Prostate gland (tissue), 2 donors: ENCODE data around the gene CACYBP. TPM values are rescaled to one million over a fixed set of nuclear protein-coding genes. Genes with fewer than 3 reads are reported as not detected.

Source experiments
- DNase-seq: peaks from one replicate; pipeline ENCODE4 v3.0.0-alpha.2; 2019; ENCODE audit warnings: low spot score
- H3K27ac ChIP-seq, 2 donors: fragments of 200-600 bp; sonication (generic); 2 replicates each; pipeline ENCODE4 v1.5.1; 2017 to 2019
- H3K27me3 ChIP-seq: fragments of 200-600 bp; sonication (generic); replicated peaks from 2 replicates; pipeline ENCODE4 v1.5.1; 2019; ENCODE audit not compliant: insufficient read depth
- H3K36me3 ChIP-seq, 2 donors: fragments of 200-600 bp; sonication (generic); 1 replicate in 1 of 2; 2 replicates in 1 of 2; pipeline versions ENCODE4 v1.5.1 to v1.8.1; 2017 to 2019
- H3K4me1 ChIP-seq: fragments of 200-600 bp; sonication (generic); replicated peaks from 2 replicates; pipeline ENCODE4 v1.5.1; 2019
- H3K4me3 ChIP-seq, 2 donors: fragments of 200-600 bp; sonication (generic); 2 replicates each; pipeline ENCODE4 v1.5.1; 2017 to 2019
- H3K9me3 ChIP-seq: fragments of 200-600 bp; sonication (generic); 2 replicates; pipeline ENCODE4 v1.5.1; 2017
- CTCF ChIP-seq, 4 experiments: fragments of 200-600 bp in 2 of 4; fragments of 450-650 bp in 2 of 4; sonication (generic) in 2 of 4; IDR thresholded peaks; 1 replicate in 3 of 4; 2 replicates in 1 of 4; pipeline ENCODE4 v1.5.1; 2016 to 2019; ENCODE audit warnings: antibody characterized with exemption in 4 of 4, mild to moderate bottlenecking in 2 of 4, moderate library complexity in 2 of 4
- POLR2A ChIP-seq: fragments of 450-650 bp; IDR thresholded peaks from one replicate; pipeline ENCODE4 v1.6.1; 2016; ENCODE audit warnings: antibody characterized with exemption, mild to moderate bottlenecking
- POLR2AphosphoS5 ChIP-seq: sonication (generic); formaldehyde crosslinking; IDR thresholded peaks from one replicate; pipeline ENCODE4 v1.6.1; 2017; ENCODE audit warnings: antibody characterized with exemption
- WGBS: methylation state at CpG from one replicate; pipeline ENCODE4 v1.1.5; 2018; 5-methylcytosine and 5-hydroxymethylcytosine counted together
- intact Hi-C: fragments of 100-400 bp; cut with DNase I; formaldehyde crosslinking; loops from one replicate; pipeline ENCODE4 v1.14.2; 2022
- total RNA-seq, 2 donors: library from RNA; depleted of rRNA; stranded (reverse); fragments of >200 nt; gene quantifications; one replicate each; pipeline ENCODE4 v1.1.0, GENCODE V29; 2016

Gene CACYBP
- total RNA-seq, result 100 to 1,000 TPM; 151 to 199 TPM

GRCh38 chr1:174999936-175000696, at the start of gene CACYBP:
Gene CACYBP (plus strand): TSS chr1:174999947. CDS start chr1:175000181, 234 bp downstream.
- peak; percentile 32 for DNase-seq
- Histone ChIP-seq H3K27ac (peak within 1 kb of the TSS; percentile 95 to 97), H3K4me3 (peak within 1 kb of the TSS; percentile 55 to 87), H3K9me3 (no peaks in the 10 kb centered on the region), H3K36me3 (no peaks in the 10 kb centered on the region), H3K27me3 (no peaks in the 10 kb centered on the region), H3K4me1 (no peaks in the 10 kb centered on the region)
- intact Hi-C loops, result loop anchor here (5.0 kb wide), 1 partner anchor 228 kb away; no protein-coding TSS in a partner anchor
- TF ChIP-seq CTCF (IDR thresholded peaks at IDR 0.05) (peak in 1 of 4 experiments; percentile 9), POLR2A (peak; percentile 87), POLR2AphosphoS5 (no peak)
- 0% methylated on average over 56 of the region's 71 CpGs for WGBS

GRCh38 chr1:174953285-174954072, 46.3 kb upstream of the CACYBP start:
- no peak for TF ChIP-seq POLR2A
- TF ChIP-seq POLR2AphosphoS5, result no peak
- no peak for TF ChIP-seq CTCF (IDR thresholded peaks at IDR 0.05)
- no peak overlapping the region for H3K27ac ChIP-seq
- H3K4me1 ChIP-seq, result no peaks in the 10 kb centered on the region
- H3K4me3 ChIP-seq, result no peak overlapping the region
- H3K9me3 ChIP-seq, result no peaks in the 10 kb centered on the region
- intact Hi-C loops, result no loop called here
- 64% methylated on average over 11 of the region's 11 CpGs for WGBS
- no peaks in the 10 kb centered on the region for H3K27me3 ChIP-seq
- no peak for DNase-seq
- no peaks in the 10 kb centered on the region for H3K36me3 ChIP-seq

GRCh38 chr1:174954073-174954460, 45.7 kb upstream of the CACYBP start:
- Histone ChIP-seq H3K9me3 (no peaks in the 10 kb centered on the region), H3K4me3 (no peak overlapping the region), H3K36me3 (no peaks in the 10 kb centered on the region), H3K27ac (no peak overlapping the region), H3K27me3 (no peaks in the 10 kb centered on the region), H3K4me1 (no peaks in the 10 kb centered on the region)
- TF ChIP-seq CTCF (IDR thresholded peaks at IDR 0.05) (no peak), POLR2A (no peak), POLR2AphosphoS5 (no peak)
- DNase-seq, result no peak
- intact Hi-C loops, result no loop called here

GRCh38 chr1:174954671-174955669, 44.8 kb upstream of the CACYBP start:
- Histone ChIP-seq H3K9me3 (no peaks in the 10 kb centered on the region), H3K27ac (no peak overlapping the region), H3K36me3 (no peaks in the 10 kb centered on the region), H3K4me1 (no peaks in the 10 kb centered on the region), H3K27me3 (no peaks in the 10 kb centered on the region), H3K4me3 (no peak overlapping the region)
- DNase-seq, result no peak
- TF ChIP-seq CTCF (IDR thresholded peaks at IDR 0.05), result no peak
- TF ChIP-seq POLR2AphosphoS5, result no peak
- TF ChIP-seq POLR2A, result no peak
- intact Hi-C loops, result no loop called here
- WGBS, result 49% methylated on average over 3 of the region's 3 CpGs
